ENCODE measurements around the gene SLC17A5.

DNA sequence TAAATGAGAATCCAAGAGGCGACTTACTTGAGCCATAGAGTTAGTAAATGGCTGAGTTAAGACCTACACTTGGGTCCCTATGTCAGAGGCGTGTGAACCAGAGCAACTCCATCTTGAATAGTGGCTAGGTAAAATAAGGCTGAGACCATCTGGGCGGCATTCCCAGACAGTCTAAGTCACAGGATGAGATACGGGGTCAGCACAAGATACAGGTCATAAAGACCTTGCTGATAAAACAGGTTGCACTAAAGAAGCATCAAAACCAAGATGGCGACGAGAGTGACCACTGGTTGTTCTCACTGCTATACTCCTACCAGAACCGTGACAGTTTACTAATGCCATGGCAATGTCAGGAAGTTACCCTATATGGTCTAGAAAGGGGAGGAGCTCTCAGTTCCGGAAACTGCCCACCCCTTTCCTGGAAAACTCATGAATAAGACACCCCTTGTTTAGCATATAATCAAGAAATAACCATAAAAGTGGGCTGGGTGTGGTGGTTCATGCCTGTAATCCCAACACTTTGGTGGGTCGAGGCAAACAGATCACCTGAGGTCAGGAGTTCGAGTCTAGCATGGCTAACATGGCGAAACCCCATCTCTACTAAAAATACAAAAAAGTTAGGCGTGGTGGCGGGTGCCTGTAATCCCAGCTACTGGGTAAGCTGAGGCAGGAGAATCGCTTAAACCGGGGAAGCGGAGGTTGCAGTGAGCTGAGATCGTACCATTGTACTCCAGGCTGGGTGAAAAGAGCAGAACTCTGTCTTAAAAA, 89.0 kb downstream of the SLC17A5 start:
- TF ChIP-seq, protein P1, sequence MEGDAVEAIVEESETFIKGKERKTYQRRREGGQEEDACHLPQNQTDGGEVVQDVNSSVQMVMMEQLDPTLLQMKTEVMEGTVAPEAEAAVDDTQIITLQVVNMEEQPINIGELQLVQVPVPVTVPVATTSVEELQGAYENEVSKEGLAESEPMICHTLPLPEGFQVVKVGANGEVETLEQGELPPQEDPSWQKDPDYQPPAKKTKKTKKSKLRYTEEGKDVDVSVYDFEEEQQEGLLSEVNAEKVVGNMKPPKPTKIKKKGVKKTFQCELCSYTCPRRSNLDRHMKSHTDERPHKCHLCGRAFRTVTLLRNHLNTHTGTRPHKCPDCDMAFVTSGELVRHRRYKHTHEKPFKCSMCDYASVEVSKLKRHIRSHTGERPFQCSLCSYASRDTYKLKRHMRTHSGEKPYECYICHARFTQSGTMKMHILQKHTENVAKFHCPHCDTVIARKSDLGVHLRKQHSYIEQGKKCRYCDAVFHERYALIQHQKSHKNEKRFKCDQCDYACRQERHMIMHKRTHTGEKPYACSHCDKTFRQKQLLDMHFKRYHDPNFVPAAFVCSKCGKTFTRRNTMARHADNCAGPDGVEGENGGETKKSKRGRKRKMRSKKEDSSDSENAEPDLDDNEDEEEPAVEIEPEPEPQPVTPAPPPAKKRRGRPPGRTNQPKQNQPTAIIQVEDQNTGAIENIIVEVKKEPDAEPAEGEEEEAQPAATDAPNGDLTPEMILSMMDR (IDR thresholded peaks at IDR 0.05), result no peak
- TF ChIP-seq POLR2A (IDR thresholded peaks at IDR 0.05) (no peak), POLR2AphosphoS5 (IDR thresholded peaks at IDR 0.05) (no peak)

All from upper lobe of left lung (tissue), 4 donors.